ENCODE measurements around the gene ROBO2. TPM values are rescaled to one million over a fixed set of nuclear protein-coding genes. Genes with fewer than 3 reads are reported as not detected.

The ROBO2 gene
- total RNA-seq, 1 donor from 2014 or later = 330 TPM

GRCh38 chr3:77380136-77380535 is 340.2 kb downstream of the ROBO2 start:
- no peaks in the 10 kb centered on the region for H3K36me3 Mint-ChIP-seq (ENCODE audit: unreplicated experiment)

GRCh38 chr3:77381431-77381830 is 341.5 kb downstream of the ROBO2 start:
- Mint-ChIP-seq H3K27me3 (ENCODE audit: unreplicated experiment) (peaks cover 7% of the 10 kb centered on the region), H3K9me3 (ENCODE audit: unreplicated experiment) (peaks cover 5% of the 10 kb centered on the region), H3K27ac (ENCODE audit: unreplicated experiment) (peak overlapping the region; percentile 77), H3K36me3 (ENCODE audit: unreplicated experiment) (no peaks in the 10 kb centered on the region), H3K4me1 (ENCODE audit: low read depth, unreplicated experiment) (peaks cover 30% of the 10 kb centered on the region), H3K4me3 (ENCODE audit: unreplicated experiment) (no peak overlapping the region)
- TF ChIP-seq CTCF (IDR thresholded peaks at IDR 0.05; ENCODE audit: partially characterized antibody, unreplicated experiment) = no peak
- no peak for DNase-seq

More at GRCh38 chr3:77380136-77380535, 340.2 kb downstream of the ROBO2 start:
- Mint-ChIP-seq H3K4me3 (ENCODE audit: unreplicated experiment) (peak overlapping the region; percentile 68), H3K27ac (ENCODE audit: unreplicated experiment) (peak overlapping the region; percentile 81), H3K4me1 (ENCODE audit: low read depth, unreplicated experiment) (peaks cover 33% of the 10 kb centered on the region), H3K9me3 (ENCODE audit: unreplicated experiment) (peaks cover 3% of the 10 kb centered on the region), H3K27me3 (ENCODE audit: unreplicated experiment) (peaks cover 7% of the 10 kb centered on the region)
- DNase-seq = no peak
- no peak for TF ChIP-seq CTCF (IDR thresholded peaks at IDR 0.05; ENCODE audit: partially characterized antibody, unreplicated experiment)

GRCh38 chr3:77392181-77392580 is 352.3 kb downstream of the ROBO2 start:
- H3K36me3 Mint-ChIP-seq (ENCODE audit: unreplicated experiment) = no peaks in the 10 kb centered on the region
- no peak for TF ChIP-seq CTCF (IDR thresholded peaks at IDR 0.05; ENCODE audit: partially characterized antibody, unreplicated experiment)
- no peaks in the 10 kb centered on the region for H3K27me3 Mint-ChIP-seq (ENCODE audit: unreplicated experiment)
- DNase-seq = no peak
- peak overlapping the region; percentile 40 for H3K4me3 Mint-ChIP-seq (ENCODE audit: unreplicated experiment)
- H3K27ac Mint-ChIP-seq (ENCODE audit: unreplicated experiment) = peak overlapping the region; percentile 41
- H3K9me3 Mint-ChIP-seq (ENCODE audit: unreplicated experiment) = peaks cover 7% of the 10 kb centered on the region
- peaks cover 40% of the 10 kb centered on the region for H3K4me1 Mint-ChIP-seq (ENCODE audit: low read depth, unreplicated experiment)

- TF ChIP-seq CTCF (IDR thresholded peaks at IDR 0.05; ENCODE audit: partially characterized antibody, unreplicated experiment) = no peak
- H3K27ac Mint-ChIP-seq (ENCODE audit: unreplicated experiment) = peak overlapping the region; percentile 90
- H3K27me3 Mint-ChIP-seq (ENCODE audit: unreplicated experiment) = no peaks in the 10 kb centered on the region
- H3K4me1 Mint-ChIP-seq (ENCODE audit: low read depth, unreplicated experiment) = peaks cover 40% of the 10 kb centered on the region
- no peaks in the 10 kb centered on the region for H3K36me3 Mint-ChIP-seq (ENCODE audit: unreplicated experiment)
- H3K9me3 Mint-ChIP-seq (ENCODE audit: unreplicated experiment) = peaks cover 7% of the 10 kb centered on the region
- peak overlapping the region; percentile 81 for H3K4me3 Mint-ChIP-seq (ENCODE audit: unreplicated experiment)
- no peak for DNase-seq
These were observed 354.1 kb downstream of the ROBO2 start for GRCh38 chr3:77394046-77394445.

- H3K4me1 Mint-ChIP-seq (ENCODE audit: low read depth, unreplicated experiment) = peaks cover 36% of the 10 kb centered on the region
- H3K27me3 Mint-ChIP-seq (ENCODE audit: unreplicated experiment) = no peaks in the 10 kb centered on the region
- H3K9me3 Mint-ChIP-seq (ENCODE audit: unreplicated experiment) = peaks cover 4% of the 10 kb centered on the region
- no peak for DNase-seq
- H3K4me3 Mint-ChIP-seq (ENCODE audit: unreplicated experiment) = no peak overlapping the region
- H3K27ac Mint-ChIP-seq (ENCODE audit: unreplicated experiment) = peak overlapping the region; percentile 2
- TF ChIP-seq CTCF (IDR thresholded peaks at IDR 0.05; ENCODE audit: partially characterized antibody, unreplicated experiment) = no peak
- no peaks in the 10 kb centered on the region for H3K36me3 Mint-ChIP-seq (ENCODE audit: unreplicated experiment)
These were observed 365.0 kb downstream of the ROBO2 start for GRCh38 chr3:77404871-77405270.
